Measurements from ENCODE around the gene C2. TPM values are rescaled to one million over a fixed set of nuclear protein-coding genes. Genes with fewer than 3 reads are reported as not detected.

C2 gene
- total and polyA plus RNA-seq, 2 donors (not counting 1 experiment from before 2014, with no cell fraction given): 0.28 to 3.4 TPM

DNA sequence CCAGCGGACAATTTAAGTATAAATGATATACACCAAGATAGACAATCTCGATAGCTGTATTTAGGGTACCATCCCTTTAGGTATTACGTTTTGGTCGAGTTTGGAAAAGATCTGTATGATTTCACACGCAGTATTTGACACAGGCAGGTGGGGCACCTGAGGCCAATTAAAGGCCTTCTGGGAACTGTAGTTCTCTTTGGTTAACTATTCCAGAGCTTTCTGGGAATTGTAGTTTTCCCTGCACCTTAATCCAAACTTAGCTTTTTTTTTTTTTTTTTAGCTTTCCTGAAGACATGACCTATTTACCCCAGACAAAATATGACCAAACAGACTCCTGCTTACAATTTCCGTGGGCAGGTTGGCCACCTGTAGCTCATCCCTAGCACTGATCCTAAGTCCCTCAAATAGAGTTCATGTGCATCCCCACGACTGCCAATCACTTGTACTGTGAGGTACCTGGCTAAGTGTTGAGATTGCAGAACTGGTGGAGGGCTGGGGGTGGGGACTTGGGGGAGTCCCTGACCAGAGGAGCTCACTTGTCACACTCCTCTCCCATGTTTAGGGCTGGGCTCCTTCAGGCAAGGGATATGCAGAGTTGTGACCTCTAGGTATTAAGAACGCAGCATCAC lies 29.0 kb upstream of the C2 start:
- H2AFZ ChIP-seq (ENCODE audit: insufficient read depth, low read depth, low read length, poor library complexity, severe bottlenecking): peak overlapping the region; percentile 99
- H3K27ac Mint-ChIP-seq: peak overlapping the region; percentile 95
- H3K79me2 ChIP-seq (ENCODE audit: control insufficient read depth, insufficient read depth, low read length): peaks cover 4% of the 10 kb centered on the region
- H3K4me1 Mint-ChIP-seq: peaks cover 40% of the 10 kb centered on the region
- H3K9ac ChIP-seq (ENCODE audit: low read length): peak overlapping the region; percentile 95
- intact Hi-C loops (cut with micrococcal nuclease): loop anchor here (1.0 to 5.0 kb wide), 4 partner anchors 161 to 299 kb away; partner anchors contain the start of genes CLIC1, CSNK2B and PRRC2A
- peak overlapping the region; percentile 96 for H3K4me2 ChIP-seq (replicated peaks; ENCODE audit: low read depth, low read length, poor library complexity, severe bottlenecking)
- H4K20me1 ChIP-seq (ENCODE audit: control insufficient read depth, insufficient read depth, low read length, poor library complexity, severe bottlenecking): no peaks in the 10 kb centered on the region
- DNase-seq (peak; percentile 76), ATAC-seq (ENCODE audit: low read depth) (peak; percentile 18)
- peaks cover 16 to 33% of the 10 kb centered on the region in 2 donors for H3K4me1 ChIP-seq (ENCODE audit: control insufficient read depth in 2 of 2, insufficient read depth in 2 of 2, low read length in 2 of 2)
- peak overlapping the region; percentile 80 to 100 (median 94) for H3K4me3 ChIP-seq (ENCODE audit: control extremely low read depth in 1 of 5, extremely low read depth in 1 of 5, insufficient read depth in 1 of 5, low read depth in 2 of 5, low read length in 4 of 5)
- TF ChIP-seq EZH2 (IDR thresholded peaks at IDR 0.05; ENCODE audit: borderline replicate concordance, insufficient read depth, low read depth, low read length, poor library complexity, severe bottlenecking): no peak
- TF ChIP-seq, protein P1, sequence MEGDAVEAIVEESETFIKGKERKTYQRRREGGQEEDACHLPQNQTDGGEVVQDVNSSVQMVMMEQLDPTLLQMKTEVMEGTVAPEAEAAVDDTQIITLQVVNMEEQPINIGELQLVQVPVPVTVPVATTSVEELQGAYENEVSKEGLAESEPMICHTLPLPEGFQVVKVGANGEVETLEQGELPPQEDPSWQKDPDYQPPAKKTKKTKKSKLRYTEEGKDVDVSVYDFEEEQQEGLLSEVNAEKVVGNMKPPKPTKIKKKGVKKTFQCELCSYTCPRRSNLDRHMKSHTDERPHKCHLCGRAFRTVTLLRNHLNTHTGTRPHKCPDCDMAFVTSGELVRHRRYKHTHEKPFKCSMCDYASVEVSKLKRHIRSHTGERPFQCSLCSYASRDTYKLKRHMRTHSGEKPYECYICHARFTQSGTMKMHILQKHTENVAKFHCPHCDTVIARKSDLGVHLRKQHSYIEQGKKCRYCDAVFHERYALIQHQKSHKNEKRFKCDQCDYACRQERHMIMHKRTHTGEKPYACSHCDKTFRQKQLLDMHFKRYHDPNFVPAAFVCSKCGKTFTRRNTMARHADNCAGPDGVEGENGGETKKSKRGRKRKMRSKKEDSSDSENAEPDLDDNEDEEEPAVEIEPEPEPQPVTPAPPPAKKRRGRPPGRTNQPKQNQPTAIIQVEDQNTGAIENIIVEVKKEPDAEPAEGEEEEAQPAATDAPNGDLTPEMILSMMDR (IDR thresholded peaks at IDR 0.05): no peak
- peak overlapping the region; percentile 96 for H3K4me3 Mint-ChIP-seq
- no peaks in the 10 kb centered on the region for H3K9me3 ChIP-seq (ENCODE audit: control extremely low read depth in 1 of 3, control insufficient read depth in 2 of 3, insufficient read depth in 1 of 3, low read length in 2 of 3)
- no peaks in the 10 kb centered on the region for H3K27me3 ChIP-seq (replicated peaks in 1 of 4; ENCODE audit: control extremely low read depth in 1 of 4, control insufficient read depth in 3 of 4, insufficient read depth in 4 of 4, low read length in 3 of 4)
- H3K27me3 Mint-ChIP-seq: no peaks in the 10 kb centered on the region
- H3K27ac ChIP-seq (ENCODE audit: low read length in 2 of 2): peak overlapping the region; percentile 76 to 85
- peaks cover 0 to 4% of the 10 kb centered on the region in 2 experiments for H3K36me3 ChIP-seq (replicated peaks in 1 of 2; ENCODE audit: control extremely low read depth in 1 of 2, control insufficient read depth in 1 of 2, extremely low read depth in 1 of 2, insufficient read depth in 2 of 2, low read length in 1 of 2)
- CTCF ChIA-PET: interaction anchor here (0.6 to 1.5 kb wide), 7 partner anchors 10 to 299 kb away, joined by 3 to 5 read pairs (median 3); no protein-coding TSS in a partner anchor
- H3K9me3 Mint-ChIP-seq (ENCODE audit: insufficient read depth): no peaks in the 10 kb centered on the region
- POLR2A ChIA-PET: interaction anchor here (0.6 to 1.5 kb wide), 11 partner anchors 36 to 1283 kb away, joined by 3 to 9 read pairs (median 4); partner anchors contain the start of genes BAG6, C6orf47, DDAH2 and DXO
- WGBS (ENCODE audit: insufficient coverage): 27% methylated on average over 3 of the region's 8 CpGs

DNA sequence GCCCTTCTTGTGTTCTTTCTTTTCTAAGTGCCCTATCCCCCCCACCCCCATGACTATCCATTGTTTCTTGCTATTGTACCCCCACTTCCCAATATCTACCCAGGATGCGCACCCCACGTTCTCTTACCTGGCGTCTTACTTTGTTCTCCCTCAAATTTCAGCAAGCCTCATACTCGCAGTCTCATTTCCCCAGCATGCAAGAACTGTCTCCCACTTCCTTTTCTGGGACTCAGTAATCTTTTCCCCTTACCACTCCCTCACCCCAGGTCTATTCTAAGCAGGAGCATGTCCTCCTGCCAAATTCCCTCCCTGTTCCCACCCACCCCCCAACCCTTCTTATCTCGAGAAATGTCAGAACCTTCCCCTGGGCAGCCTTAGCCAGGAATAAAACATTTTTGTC lies 28.3 kb upstream of the C2 start:
- ATAC-seq (ENCODE audit: low read depth): no peak
- Histone ChIP-seq H3K9ac (ENCODE audit: low read length) (no peak overlapping the region), H2AFZ (ENCODE audit: insufficient read depth, low read depth, low read length, poor library complexity, severe bottlenecking) (no peak overlapping the region), H3K79me2 (ENCODE audit: control insufficient read depth, insufficient read depth, low read length) (peaks cover 4% of the 10 kb centered on the region), H3K4me2 (replicated peaks; ENCODE audit: low read depth, low read length, poor library complexity, severe bottlenecking) (peak overlapping the region; percentile 96), H4K20me1 (ENCODE audit: control insufficient read depth, insufficient read depth, low read length, poor library complexity, severe bottlenecking) (no peaks in the 10 kb centered on the region), H3K4me1 (ENCODE audit: control insufficient read depth in 2 of 2, insufficient read depth in 2 of 2, low read length in 2 of 2) (peaks cover 16 to 33% of the 10 kb centered on the region in 2 donors), H3K9me3 (ENCODE audit: control extremely low read depth in 1 of 3, control insufficient read depth in 2 of 3, insufficient read depth in 1 of 3, low read length in 2 of 3) (no peaks in the 10 kb centered on the region), H3K27ac (ENCODE audit: low read length in 2 of 2) (peak overlapping the region in 1 of 2 donors; percentile 12), H3K4me3 (ENCODE audit: control extremely low read depth in 1 of 5, extremely low read depth in 1 of 5, insufficient read depth in 1 of 5, low read depth in 2 of 5, low read length in 4 of 5) (no peak overlapping the region), H3K36me3 (replicated peaks in 1 of 2; ENCODE audit: control extremely low read depth in 1 of 2, control insufficient read depth in 1 of 2, extremely low read depth in 1 of 2, insufficient read depth in 2 of 2, low read length in 1 of 2) (no peaks in the 10 kb centered on the region), H3K27me3 (replicated peaks in 1 of 4; ENCODE audit: control extremely low read depth in 1 of 4, control insufficient read depth in 3 of 4, insufficient read depth in 4 of 4, low read length in 3 of 4) (no peaks in the 10 kb centered on the region)
- ChIA-PET POLR2A (interaction anchor here (0.6 to 1.5 kb wide), 5 partner anchors 37 to 1284 kb away, joined by 4 to 7 read pairs (median 6); partner anchors contain the start of genes BAG6, DXO and NEU1), CTCF (interaction anchor here (1.0 to 1.5 kb wide), 2 partner anchors 170 to 172 kb away, joined by 3 read pairs; no protein-coding TSS in a partner anchor)
- Mint-ChIP-seq H3K9me3 (ENCODE audit: insufficient read depth) (no peaks in the 10 kb centered on the region), H3K4me3 (peak overlapping the region; percentile 66), H3K27me3 (no peaks in the 10 kb centered on the region), H3K4me1 (peaks cover 40% of the 10 kb centered on the region), H3K27ac (peak overlapping the region; percentile 69)
- intact Hi-C loops (cut with micrococcal nuclease): loop anchor here (5.0 kb wide), 3 partner anchors 162 to 298 kb away; partner anchors contain the start of genes CLIC1 and PRRC2A
- no peak for DNase-seq
- 55% methylated on average over 5 of the region's 5 CpGs for WGBS (ENCODE audit: insufficient coverage)
- TF ChIP-seq, protein P1 (IDR thresholded peaks at IDR 0.05): no peak
- TF ChIP-seq EZH2 (IDR thresholded peaks at IDR 0.05; ENCODE audit: borderline replicate concordance, insufficient read depth, low read depth, low read length, poor library complexity, severe bottlenecking): no peak

Measured in B cell (primary cell).